Heart left ventricle (tissue), 13 donors: Measurements from ENCODE around the gene OSTC.

Source experiments
- CTCF ChIP-seq, 12 donors: fragments of 200-600 bp; sonication (generic) in 4 of 12; IDR thresholded peaks; one replicate each; pipeline versions ENCODE4 v1.5.0 to v1.8.0; 2018 to 2022; ENCODE audit warnings: antibody characterized with exemption in 12 of 12, mild to moderate bottlenecking in 5 of 12
- POLR2A ChIP-seq, 2 donors: fragments of 450-650 bp; IDR thresholded peaks; one replicate each; pipeline ENCODE4 v1.6.1; 2017; ENCODE audit warnings: antibody characterized with exemption in 2 of 2, mild to moderate bottlenecking in 2 of 2, moderate library complexity in 2 of 2
- donor health status: ischemic (EF 13 %, LVEDD 7.1; RV severe dilation, severe dysfunction).
- donor health status: DM: no; HTN: yes; CAD: no.
- donor health status: DM: no; HTN: no; CAD: no.
- donor health status: ischemic (EF 25% LVEDD 6.9; RV normal size, moderate dysfunction).
- donor health status: ischemic (EF 25% LVEDD 5.7; RV mildly dilated, moderate dysfunction).
- donor health status: ischemic (EF 35%, LVEDD 5.7; RV mildly dilated, moderate dysfunction).
- donor health status: nonischemic (EF 11% LVEDD 7.7; RV severe dilation, severe dysfunction).
- donor health status: DM: yes; HTN: yes; CAD: no.
- donor health status: PGD.
- donor health status: ischemic (EF 29% LVEDD 5.4; RV normal size, mild dysfunction).
- donor health status: nonischemic (EF 23%, LVEDD 6.1; RV moderate dilation, normal function).

GRCh38 chr4:108702960-108703359 lies 52.6 kb downstream of the OSTC start:
- no peak for TF ChIP-seq CTCF (IDR thresholded peaks at IDR 0.05)
- no peak for TF ChIP-seq POLR2A (IDR thresholded peaks at IDR 0.05)
